GM13976 (cell line): Measurements from ENCODE around the gene LRRC4.

Source experiments
- DNase-seq: peaks from one replicate; pipeline ENCODE4 v3.0.0; 2012; ENCODE audit warnings: low spot score
- in situ Hi-C: fragments of 300-500 bp; cut with MboI; formaldehyde crosslinking; loops from one replicate; pipeline ENCODE4 v1.12.0; 2022; ENCODE audit warnings: low sequenced_read_pairs, mixed read lengths, inconsistent platforms; ENCODE audit not compliant: unreplicated experiment
- TF ChIP-seq, protein P1 (sequence below): IDR thresholded peaks from 2 replicates; pipeline ENCODE4 v1.5.1; 2012; ENCODE audit warnings: borderline replicate concordance, mild to moderate bottlenecking; ENCODE audit not compliant: insufficient read depth; ENCODE audit errors: extremely low read depth, missing control alignments, control extremely low read depth

Gene LRRC4

DNA sequence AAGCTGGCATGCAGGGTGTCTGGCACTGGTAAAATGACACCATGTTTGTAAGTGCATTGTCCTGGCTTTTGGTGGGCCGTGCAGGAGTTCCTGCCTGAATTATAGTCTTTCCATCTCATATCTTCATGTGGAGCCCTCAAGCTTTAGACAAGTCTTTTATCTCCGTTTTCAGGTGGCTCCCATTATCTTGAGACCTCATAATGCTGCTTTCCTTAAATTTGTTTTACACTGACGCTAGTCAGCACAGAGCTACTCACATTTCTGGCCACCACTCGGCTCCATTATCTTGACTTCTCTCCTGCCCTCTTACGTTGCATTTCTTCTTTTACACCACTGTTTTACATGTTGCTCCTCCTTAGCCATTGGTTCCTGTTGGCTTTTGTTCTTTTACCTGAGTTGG, 37.2 kb downstream of the LRRC4 start:
- DNase-seq: no peak
- TF ChIP-seq, protein P1, sequence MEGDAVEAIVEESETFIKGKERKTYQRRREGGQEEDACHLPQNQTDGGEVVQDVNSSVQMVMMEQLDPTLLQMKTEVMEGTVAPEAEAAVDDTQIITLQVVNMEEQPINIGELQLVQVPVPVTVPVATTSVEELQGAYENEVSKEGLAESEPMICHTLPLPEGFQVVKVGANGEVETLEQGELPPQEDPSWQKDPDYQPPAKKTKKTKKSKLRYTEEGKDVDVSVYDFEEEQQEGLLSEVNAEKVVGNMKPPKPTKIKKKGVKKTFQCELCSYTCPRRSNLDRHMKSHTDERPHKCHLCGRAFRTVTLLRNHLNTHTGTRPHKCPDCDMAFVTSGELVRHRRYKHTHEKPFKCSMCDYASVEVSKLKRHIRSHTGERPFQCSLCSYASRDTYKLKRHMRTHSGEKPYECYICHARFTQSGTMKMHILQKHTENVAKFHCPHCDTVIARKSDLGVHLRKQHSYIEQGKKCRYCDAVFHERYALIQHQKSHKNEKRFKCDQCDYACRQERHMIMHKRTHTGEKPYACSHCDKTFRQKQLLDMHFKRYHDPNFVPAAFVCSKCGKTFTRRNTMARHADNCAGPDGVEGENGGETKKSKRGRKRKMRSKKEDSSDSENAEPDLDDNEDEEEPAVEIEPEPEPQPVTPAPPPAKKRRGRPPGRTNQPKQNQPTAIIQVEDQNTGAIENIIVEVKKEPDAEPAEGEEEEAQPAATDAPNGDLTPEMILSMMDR: no peak
- in situ Hi-C loops: no loop called here

DNA sequence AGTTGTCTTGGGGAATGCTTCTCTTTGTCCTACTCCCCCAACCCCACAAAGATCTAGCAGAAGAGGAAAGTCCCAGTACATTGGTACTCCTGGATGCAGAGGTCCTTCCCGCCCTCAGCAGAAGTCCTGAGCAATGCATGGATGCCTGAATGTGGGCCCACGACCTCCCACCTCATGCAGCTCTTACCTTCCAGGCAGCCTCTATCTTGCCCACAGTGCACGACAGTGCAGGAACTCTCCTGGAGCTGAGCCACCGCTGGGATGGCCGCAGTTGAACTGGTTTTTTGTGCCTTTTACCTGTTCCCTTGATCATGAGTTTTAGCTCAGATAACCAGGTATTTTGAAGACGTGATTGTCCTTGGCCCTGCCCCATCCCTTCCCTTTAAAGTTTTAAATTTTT, 37.9 kb downstream of the LRRC4 start:
- DNase-seq: no peak

DNA sequence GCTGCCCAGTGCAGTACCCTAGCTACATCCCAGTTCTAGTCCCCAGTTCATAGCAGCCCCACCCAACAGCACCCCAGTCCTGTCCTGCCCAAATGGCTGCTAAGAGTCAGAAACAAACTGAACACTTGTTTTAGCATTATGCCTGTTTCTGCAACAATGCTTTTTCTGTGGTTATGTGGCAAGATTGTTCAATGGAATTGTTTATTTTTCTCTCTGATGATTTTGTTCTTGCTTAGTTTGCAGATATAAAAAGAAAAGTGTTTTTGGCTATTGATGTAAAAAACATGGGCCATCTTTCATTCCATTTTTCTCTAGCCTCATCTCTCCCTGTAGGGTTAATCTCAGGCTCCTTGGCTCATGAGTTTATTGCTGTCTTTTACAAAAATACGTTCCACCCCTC, 42.5 kb downstream of the LRRC4 start:
- TF ChIP-seq, protein P1: no peak
- no peak for DNase-seq
- in situ Hi-C loops: no loop called here

More for the DNA sequence above, 37.9 kb downstream of the LRRC4 start:
- TF ChIP-seq, protein P1: no peak
- in situ Hi-C loops: no loop called here

DNA sequence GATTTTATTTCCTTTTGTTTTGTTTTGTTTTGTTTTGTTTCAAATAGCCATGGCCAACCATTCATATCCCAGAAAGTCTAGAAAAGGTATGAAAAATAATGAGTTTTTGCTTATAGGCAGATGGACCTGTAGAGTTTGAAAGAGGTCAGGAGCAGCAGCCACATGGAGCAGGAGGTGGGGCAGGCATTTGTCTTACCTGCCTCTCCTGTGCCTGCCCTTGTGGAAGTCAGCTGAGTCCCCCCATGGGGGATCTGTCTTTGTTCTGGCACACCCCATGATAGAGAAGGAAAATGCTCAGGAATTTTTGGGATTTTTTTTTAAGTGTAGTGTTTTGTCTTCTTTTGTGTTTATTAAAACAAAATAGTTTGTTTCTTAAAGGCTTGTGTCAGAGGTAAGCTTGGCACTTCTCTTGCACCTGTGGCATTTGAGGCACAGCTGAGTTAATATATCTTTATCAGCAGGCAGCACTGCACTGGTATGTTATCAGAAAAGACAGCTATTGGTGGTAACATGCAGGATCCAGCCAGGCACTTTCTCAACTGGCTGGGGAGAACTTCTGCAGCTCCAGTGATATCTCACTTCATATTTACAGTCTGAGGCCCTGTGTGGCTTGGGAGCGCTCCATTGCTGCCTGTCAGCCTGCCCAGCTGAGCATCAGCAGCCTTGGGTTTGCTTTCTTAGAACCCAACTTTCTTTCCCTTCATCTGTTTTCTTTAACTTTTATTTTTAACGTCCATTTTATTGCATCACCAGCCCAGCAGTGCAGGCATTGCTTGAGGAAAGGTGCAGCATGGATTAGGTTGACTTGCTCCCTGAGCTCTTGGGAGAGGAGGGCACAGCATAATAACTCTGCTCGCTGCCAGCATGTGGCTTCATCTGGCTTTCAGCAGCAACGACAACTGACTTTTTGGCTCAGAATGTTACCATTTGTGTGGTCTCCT, 44.4 kb downstream of the LRRC4 start:
- in situ Hi-C loops: no loop called here
- DNase-seq: no peak
- TF ChIP-seq, protein P1: no peak

DNA sequence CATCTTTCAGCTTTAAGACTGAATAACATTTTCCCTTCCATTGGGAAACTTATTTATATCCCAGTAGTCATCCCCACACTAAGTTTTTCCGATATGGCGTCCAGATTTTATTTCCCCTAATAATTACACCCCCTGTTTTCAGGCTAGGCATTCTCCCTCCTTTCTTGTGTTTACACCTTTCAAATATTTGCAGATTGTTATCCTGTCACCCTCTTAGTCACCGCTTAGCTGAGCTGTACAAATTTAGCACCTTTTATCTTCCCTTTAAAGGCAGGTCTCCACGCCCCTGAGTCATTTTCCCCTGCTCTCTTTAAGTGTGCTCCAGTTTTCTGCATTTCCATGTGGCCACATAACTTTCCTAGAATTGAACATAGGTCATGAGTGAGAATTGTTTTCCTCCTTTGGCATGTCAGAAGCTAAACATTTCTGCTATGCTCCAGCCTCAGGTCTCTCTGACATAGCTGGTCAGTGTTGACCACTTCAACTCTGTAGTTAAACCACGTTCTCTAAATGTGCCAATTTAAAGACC, 47.4 kb downstream of the LRRC4 start:
- TF ChIP-seq, protein P1: no peak
- in situ Hi-C loops: no loop called here
- no peak for DNase-seq

DNA sequence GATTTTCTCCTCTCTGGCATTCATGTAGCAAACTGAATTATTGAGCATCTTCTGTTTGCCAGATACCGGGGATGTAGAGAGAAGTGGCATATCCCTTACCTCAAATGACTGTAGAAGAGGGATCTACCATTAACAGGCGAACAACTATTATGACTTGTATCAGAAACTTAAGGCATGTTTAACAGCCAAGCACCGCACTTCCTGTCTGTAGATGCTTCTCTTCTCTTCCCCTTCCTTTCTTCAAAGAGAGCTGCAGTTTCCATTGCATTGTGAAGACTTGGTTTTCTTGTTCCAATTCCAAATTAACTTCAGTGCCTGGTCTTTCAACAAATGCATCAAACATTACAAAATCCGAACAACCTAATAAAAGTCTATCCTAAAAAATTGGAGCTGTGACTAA, 49.3 kb downstream of the LRRC4 start:
- DNase-seq: no peak
- in situ Hi-C loops: no loop called here
- TF ChIP-seq, protein P1: no peak
